Tibial nerve (tissue), 4 donors: ENCODE data around the gene NAT14.

ENCODE experiments used
- EP300 ChIP-seq, 2 donors: sonication (generic); formaldehyde crosslinking; IDR thresholded peaks; one replicate each; pipeline ENCODE4 v1.6.1; 2017; ENCODE audit warnings: antibody characterized with exemption in 2 of 2, mild to moderate bottlenecking in 1 of 2
- POLR2A ChIP-seq, 2 donors: fragments of 450-650 bp; IDR thresholded peaks; one replicate each; pipeline ENCODE4 v1.6.1; 2017; ENCODE audit warnings: antibody characterized with exemption in 2 of 2, mild to moderate bottlenecking in 2 of 2, moderate library complexity in 2 of 2
- TF ChIP-seq, protein P1 (sequence below), 5 experiments: fragments of 200-600 bp in 3 of 5; fragments of 450-650 bp in 2 of 5; sonication (generic) in 3 of 5; IDR thresholded peaks; one replicate each; pipeline ENCODE4 v1.5.1; 2016 to 2019; ENCODE audit warnings: antibody characterized with exemption in 5 of 5, mild to moderate bottlenecking in 3 of 5, moderate library complexity in 2 of 5

- TF ChIP-seq POLR2A (IDR thresholded peaks at IDR 0.05) (no peak), EP300 (IDR thresholded peaks at IDR 0.05) (no peak)
- TF ChIP-seq, protein P1, sequence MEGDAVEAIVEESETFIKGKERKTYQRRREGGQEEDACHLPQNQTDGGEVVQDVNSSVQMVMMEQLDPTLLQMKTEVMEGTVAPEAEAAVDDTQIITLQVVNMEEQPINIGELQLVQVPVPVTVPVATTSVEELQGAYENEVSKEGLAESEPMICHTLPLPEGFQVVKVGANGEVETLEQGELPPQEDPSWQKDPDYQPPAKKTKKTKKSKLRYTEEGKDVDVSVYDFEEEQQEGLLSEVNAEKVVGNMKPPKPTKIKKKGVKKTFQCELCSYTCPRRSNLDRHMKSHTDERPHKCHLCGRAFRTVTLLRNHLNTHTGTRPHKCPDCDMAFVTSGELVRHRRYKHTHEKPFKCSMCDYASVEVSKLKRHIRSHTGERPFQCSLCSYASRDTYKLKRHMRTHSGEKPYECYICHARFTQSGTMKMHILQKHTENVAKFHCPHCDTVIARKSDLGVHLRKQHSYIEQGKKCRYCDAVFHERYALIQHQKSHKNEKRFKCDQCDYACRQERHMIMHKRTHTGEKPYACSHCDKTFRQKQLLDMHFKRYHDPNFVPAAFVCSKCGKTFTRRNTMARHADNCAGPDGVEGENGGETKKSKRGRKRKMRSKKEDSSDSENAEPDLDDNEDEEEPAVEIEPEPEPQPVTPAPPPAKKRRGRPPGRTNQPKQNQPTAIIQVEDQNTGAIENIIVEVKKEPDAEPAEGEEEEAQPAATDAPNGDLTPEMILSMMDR (IDR thresholded peaks at IDR 0.05), result no peak
Observed at GRCh38 chr19:55440411-55441105, 44.4 kb upstream of the NAT14 start.
